ENCODE results near the gene GOLGA8Q.
"Not testable (repeated sequence)": the region's sequence is repeated elsewhere in the genome, so short reads cannot be mapped to it uniquely, and the experiment has no call there.

The GOLGA8Q gene

DNA sequence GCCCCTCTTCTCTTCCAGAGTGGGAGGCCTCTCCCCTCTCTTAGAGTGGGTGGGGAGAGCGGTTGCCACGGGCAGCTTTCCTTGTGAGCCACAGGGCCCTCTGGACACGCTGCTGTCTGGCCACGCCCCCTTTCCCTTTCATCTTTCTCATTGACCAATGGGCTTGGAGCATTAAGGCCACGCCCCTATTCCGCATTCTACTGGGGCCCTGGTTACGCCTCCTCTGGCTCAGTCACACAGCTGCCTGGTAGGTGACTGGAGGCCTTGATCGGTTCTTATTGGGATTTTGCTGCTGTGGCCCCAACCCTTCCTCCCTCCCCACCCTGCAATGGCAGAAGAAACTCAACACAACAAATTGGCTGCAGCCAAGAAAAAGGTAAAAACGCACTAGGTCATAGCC is at the start of gene GOLGA8Q:
TSS of gene GOLGA8Q (plus strand) at position 301 of the 400 bp plus-strand sequence. CDS start at position 329, 28 bp downstream.
- DNase-seq (ENCODE audit: low read depth in 3 of 3): not testable (repeated sequence)

DNA sequence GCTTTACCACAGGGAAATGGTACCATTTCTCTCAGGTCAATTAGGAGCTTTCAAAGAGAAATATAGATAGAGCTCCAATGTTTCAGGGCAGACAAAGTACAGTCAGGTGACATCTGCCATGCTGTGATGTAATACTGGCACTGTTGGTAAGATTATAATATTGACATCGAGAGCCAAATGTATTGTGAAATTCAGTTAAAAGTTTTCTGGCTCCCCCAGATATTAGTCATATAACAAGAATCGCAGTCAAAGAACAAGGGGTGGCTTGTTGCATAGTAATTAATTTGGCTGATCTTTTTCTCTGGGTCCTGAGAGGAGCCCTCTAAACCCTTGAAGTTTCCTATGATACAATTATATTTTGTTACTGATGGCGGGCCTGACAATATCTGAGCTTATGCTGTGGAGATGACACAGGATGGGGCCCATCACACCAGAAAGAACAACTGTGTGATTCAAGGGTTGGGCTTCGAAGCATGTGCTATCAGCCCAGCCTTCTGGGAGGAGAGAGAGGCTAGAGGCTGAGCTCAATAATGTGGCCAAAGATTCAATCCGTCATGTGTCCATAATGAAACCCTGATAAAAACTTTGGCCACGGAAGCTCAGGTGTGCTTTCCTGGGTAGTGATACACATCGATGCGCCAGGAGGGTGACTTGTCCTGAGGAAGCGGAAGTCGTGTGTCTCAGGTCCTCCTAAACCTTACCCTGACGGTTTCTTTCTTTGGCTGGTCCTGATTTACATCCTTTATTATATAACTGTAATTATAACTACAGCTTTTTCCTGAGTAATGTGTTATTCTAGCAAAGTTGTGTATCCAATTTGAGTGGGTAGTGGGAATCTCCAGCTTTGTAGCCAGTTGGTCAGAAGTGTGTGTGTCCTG is 48.7 kb upstream of the GOLGA8Q start:
- DNase-seq (ENCODE audit: low read depth in 3 of 3): not testable (repeated sequence)

DNA sequence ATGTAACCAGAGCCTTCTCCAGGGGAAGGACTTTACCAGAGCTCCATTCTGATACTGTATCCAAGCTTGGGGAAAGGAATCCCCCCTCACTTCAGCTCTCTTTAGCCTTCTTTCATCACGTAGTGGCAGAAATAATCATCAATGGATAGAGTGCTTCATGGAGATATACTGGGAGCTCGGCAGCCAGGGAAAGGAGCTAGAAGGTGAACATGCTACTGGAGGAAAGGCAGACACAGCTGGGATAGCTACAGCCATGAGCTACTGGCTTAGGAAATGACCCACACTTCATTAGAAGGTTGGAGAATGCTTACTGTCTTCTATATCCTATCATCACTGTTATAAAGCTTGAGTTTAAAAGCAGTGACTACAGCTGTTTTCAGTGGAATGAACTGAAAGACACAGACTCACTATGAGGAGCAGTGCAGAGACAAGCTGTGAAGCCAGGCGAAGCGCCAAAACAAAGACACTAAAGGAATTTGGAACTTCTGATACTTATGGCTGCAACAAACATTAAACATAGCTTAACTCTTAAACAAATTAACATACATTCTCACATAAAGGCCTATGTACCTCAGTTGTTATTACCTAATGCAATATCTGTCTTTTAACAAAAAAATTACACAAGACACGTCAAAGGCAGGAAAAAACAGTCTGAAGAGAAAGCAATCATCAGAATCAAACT is 47.5 kb upstream of the GOLGA8Q start:
- not testable (repeated sequence) for DNase-seq (ENCODE audit: low read depth in 3 of 3)

GRCh38 chr15:30514545-30514944 is 37.3 kb upstream of the GOLGA8Q start:
- DNase-seq (ENCODE audit: low read depth in 3 of 3): not testable (repeated sequence)

DNA sequence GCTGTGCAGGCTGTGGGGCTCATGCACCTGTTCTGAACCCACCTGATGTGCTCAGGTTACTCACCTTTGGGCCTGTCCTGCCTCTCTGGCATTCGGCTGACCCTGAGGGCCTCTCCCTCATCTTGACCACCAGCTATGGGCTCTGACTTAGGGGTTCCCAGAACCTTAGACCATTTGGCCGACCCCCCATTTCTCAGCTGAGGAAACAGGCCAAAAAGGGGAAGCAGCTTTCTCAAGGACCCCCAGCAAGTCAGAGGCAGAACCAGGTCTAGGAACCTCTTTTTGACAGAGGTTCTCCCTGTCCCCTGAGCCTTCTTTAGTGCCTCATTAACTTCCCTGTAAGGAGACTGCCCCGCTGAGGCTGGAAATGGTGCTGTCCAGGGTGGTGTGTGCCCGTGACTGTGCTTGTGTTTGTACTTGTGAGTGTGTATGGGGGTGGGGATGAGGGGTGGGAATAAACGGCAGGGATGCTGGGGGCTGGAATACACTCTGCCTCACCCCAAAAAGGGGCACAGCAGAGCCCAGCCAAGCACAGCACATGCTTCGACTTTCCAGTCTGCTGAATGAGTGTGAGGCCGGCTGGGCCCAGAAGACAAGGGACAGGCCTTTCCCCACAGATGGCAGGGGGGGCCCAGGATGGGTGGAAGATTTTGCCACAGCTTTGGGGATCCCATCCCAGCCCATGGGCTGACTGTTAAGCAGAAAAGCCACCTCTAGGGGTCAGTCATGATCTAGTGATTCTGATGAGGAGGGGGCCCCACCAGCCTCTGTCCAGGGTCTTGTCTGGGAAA is 28.2 kb upstream of the GOLGA8Q start:
- DNase-seq (ENCODE audit: low read depth in 3 of 3): not testable (repeated sequence)

DNA sequence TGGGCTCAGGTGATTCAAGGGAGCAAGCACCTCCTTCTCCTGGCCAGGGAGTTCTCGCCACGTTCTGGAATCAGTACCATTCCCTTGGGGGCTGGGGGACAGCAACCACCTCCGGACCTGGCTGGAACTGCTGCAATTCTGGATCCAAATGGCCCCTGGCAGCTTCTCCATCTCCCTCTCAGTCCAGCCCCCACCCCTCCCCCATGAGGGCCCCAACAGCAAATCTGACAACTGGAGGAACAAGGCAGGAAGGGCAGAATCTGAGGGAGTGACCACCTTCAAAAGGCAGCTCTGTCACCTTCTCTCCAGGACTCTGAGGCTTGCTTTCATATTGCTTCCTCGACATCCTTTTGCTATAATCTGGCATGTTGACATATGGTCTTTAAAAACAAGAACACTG is 25.9 kb upstream of the GOLGA8Q start:
- not testable (repeated sequence) for DNase-seq (ENCODE audit: low read depth in 3 of 3)

- DNase-seq (ENCODE audit: low read depth in 3 of 3): not testable (repeated sequence)
Observed at GRCh38 chr15:30529049-30529448, 22.8 kb upstream of the GOLGA8Q start.

DNA sequence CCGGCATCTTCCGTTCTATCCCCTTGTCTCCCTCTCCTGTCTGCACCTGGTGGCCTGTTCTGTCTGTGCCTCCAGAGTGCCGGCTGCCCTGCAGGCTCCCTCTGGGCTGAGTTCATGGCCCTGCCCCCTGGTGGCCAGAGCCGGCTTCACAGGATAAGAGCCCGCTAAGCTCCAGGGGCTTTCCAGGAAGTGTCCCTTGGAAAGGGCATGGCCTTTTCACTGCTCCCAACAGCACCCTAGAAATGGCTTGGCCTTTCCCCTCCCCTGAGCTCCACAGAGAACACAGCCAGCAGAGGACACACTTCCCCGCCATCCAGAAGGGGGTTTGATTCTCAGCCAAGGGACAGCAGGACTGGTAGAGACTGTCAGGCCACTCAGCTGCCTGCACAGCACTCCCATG is 15.1 kb downstream of the GOLGA8Q start:
- DNase-seq (ENCODE audit: low read depth in 3 of 3): not testable (repeated sequence)

- DNase-seq (ENCODE audit: low read depth in 3 of 3): not testable (repeated sequence)
Observed at GRCh38 chr15:30573012-30573491, 21.2 kb downstream of the GOLGA8Q start.

DNA sequence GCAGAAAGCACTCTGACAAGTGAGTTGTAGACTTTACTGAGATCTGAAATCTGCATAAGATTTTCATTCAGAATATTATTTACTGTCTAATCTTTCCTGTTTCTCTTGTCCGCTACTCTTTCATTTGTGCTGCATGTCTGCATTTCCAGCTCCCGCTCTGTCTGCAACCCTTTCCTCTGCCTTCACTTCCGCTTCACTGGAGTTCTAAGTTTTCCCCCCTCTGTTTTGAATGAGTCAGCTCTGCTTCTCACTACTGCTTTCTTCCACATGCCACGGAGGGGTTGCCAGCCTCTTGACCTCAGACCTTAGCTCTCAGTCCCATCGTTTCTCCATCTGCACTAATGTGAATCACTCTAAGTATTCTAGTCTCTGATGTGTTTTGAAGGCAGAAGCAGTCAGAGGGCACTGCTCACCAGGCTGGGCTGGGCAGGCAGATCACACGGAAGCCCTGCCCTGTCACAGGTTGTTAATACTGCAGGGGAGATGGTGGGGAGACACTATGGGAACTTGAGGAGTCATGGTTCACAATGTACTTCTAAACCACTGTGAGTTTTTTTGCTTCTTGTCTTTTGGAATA is 27.6 kb downstream of the GOLGA8Q start:
- DNase-seq (ENCODE audit: low read depth in 3 of 3): not testable (repeated sequence)

DNA sequence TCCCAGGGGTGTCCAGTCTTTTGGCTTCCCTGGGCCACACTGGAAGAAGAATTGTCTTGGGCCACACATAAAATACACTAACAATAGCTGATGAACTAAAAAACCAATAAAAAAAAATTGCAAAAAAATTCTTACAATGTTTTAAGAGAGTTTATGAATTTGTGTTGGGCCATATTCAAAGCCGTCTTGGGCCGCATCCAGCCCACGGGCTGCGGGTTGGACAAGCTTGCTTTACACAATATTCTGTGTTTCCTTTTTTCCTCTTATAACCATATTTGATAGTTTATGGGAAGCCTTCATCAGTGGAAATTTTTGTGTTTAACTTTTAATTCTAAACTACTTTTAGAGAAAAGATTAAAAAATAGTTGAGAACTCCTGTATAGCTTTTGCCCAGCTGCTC is 28.9 kb downstream of the GOLGA8Q start:
- not testable (repeated sequence) for DNase-seq (ENCODE audit: low read depth in 3 of 3)

DNA sequence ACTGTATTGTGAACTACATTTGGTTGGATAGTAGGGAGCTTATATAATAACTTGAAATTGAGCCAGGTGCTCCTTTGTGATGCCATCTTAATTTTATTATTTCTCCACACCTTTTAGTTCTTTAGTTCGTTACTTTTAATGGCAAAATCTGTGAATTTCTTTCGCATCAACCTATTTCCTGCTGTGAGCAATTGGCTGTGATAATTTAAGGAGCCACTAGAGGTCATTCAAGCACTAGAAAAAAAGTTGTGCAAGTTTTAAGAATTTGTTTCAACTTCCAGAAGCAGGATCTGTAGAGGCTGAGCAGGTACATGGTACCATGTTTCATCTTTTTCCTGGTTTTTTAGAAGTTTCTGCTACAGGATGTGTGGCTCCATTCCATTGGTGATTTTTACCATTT is 47.1 kb downstream of the GOLGA8Q start:
- DNase-seq (ENCODE audit: low read depth in 3 of 3): not testable (repeated sequence)

- not testable (repeated sequence) for DNase-seq (ENCODE audit: low read depth in 3 of 3)
Observed at GRCh38 chr15:30603796-30604195, 51.9 kb downstream of the GOLGA8Q start, which contains the start of gene GOLGA8H. GOLGA8H (plus strand) TSS chr15:30604028; CDS start chr15:30604126, 98 bp downstream.

Measured in stimulated activated CD4-positive, alpha-beta T cell treated with anti-CD3 and anti-CD28 coated beads, TNF-alpha, amount 100 ng/mL, for 48 hours (primary cell).